ENCODE results near the gene PSMC3IP.

GRCh38 chr17:42585353-42585752 lies 7.8 kb upstream of the PSMC3IP start:
- TF ChIP-seq CTCF (IDR thresholded peaks at IDR 0.05; ENCODE audit: poor library complexity, severe bottlenecking) (no peak), RAD21 (conservative IDR thresholded peaks at IDR 0.05) (no peak), POLR2AphosphoS5 (IDR thresholded peaks at IDR 0.05) (no peak), REST (IDR thresholded peaks at IDR 0.05; ENCODE audit: borderline replicate concordance) (no peak), EZH2 (IDR thresholded peaks at IDR 0.05; ENCODE audit: borderline replicate concordance, insufficient read depth, low read length, poor library complexity, severe bottlenecking) (no peak), EP300 (conservative IDR thresholded peaks at IDR 0.05; ENCODE audit: poor library complexity, severe bottlenecking) (no peak)
